NT2/D1 (cell line): ENCODE measurements around the gene MRTO4.
"Not testable (repeated sequence)": the region's sequence is repeated elsewhere in the genome, so short reads cannot be mapped to it uniquely, and the experiment has no call there.

Experiments used
- DNase-seq: peaks from one replicate; pipeline ENCODE4 v3.0.0-alpha.2; 2011; ENCODE audit warnings: low read depth, low spot score
- H3K27me3 ChIP-seq: 2 replicates; pipeline ENCODE4 v1.6.0; 2011; ENCODE audit warnings: mild to moderate bottlenecking; ENCODE audit not compliant: insufficient read length, insufficient read depth
- H3K36me3 ChIP-seq: 2 replicates; pipeline ENCODE4 v1.6.1; 2011; ENCODE audit warnings: mild to moderate bottlenecking, low read length, mixed read lengths; ENCODE audit not compliant: insufficient read depth, insufficient read length
- H3K4me1 ChIP-seq: 2 replicates; pipeline ENCODE4 v1.5.1; 2011; ENCODE audit not compliant: insufficient read depth, insufficient read length
- H3K4me3 ChIP-seq: 2 replicates; pipeline ENCODE4 v1.5.1; 2011; ENCODE audit warnings: low read depth; ENCODE audit not compliant: insufficient read length
- H3K9ac ChIP-seq: 2 replicates; pipeline ENCODE4 v1.6.0; 2011; ENCODE audit warnings: low read depth; ENCODE audit not compliant: insufficient read length
- H3K9me3 ChIP-seq: 2 replicates; pipeline ENCODE4 v1.5.1; 2011; ENCODE audit warnings: mild to moderate bottlenecking, low read length; ENCODE audit not compliant: insufficient read depth
- SUZ12 ChIP-seq: IDR thresholded peaks from 2 replicates; pipeline ENCODE4 v1.6.1; 2011; ENCODE audit not compliant: insufficient read length, insufficient read depth; ENCODE audit errors: extremely low read depth
- YY1 ChIP-seq: IDR thresholded peaks from 2 replicates; pipeline ENCODE4 v1.6.1; 2011; ENCODE audit not compliant: insufficient read length, insufficient read depth
- ZNF274 ChIP-seq: IDR thresholded peaks from 2 replicates; pipeline ENCODE4 v1.6.1; 2011; ENCODE audit warnings: mild to moderate bottlenecking, low read depth, low read length

MRTO4 gene

GRCh38 chr1:19257178-19257914 is 5.7 kb downstream of the MRTO4 start:
- TF ChIP-seq ZNF274, result no peak
- TF ChIP-seq SUZ12, result no peak
- TF ChIP-seq YY1, result no peak
- no peaks in the 10 kb centered on the region for H3K27me3 ChIP-seq
- no peak for DNase-seq
- no peak overlapping the region for H3K4me3 ChIP-seq
- no peaks in the 10 kb centered on the region for H3K9me3 ChIP-seq
- H3K4me1 ChIP-seq, result peaks cover 6% of the 10 kb centered on the region
- H3K36me3 ChIP-seq, result peaks cover 80% of the 10 kb centered on the region
- no peak overlapping the region for H3K9ac ChIP-seq

- Histone ChIP-seq H3K27me3 (no peaks in the 10 kb centered on the region), H3K9ac (no peak overlapping the region), H3K4me3 (no peak overlapping the region), H3K4me1 (peaks cover 3% of the 10 kb centered on the region), H3K9me3 (no peaks in the 10 kb centered on the region), H3K36me3 (peaks cover 72% of the 10 kb centered on the region)
- DNase-seq, result no peak
- TF ChIP-seq YY1, result no peak
- TF ChIP-seq SUZ12, result no peak
- no peak for TF ChIP-seq ZNF274
These were observed 6.7 kb downstream of the MRTO4 start for GRCh38 chr1:19258353-19258752.

- DNase-seq, result no peak
- Histone ChIP-seq H3K4me1 (no peaks in the 10 kb centered on the region), H3K9ac (no peak overlapping the region), H3K36me3 (peaks cover 52% of the 10 kb centered on the region), H3K4me3 (no peak overlapping the region), H3K9me3 (no peaks in the 10 kb centered on the region), H3K27me3 (no peaks in the 10 kb centered on the region)
- TF ChIP-seq ZNF274 (no peak), YY1 (no peak), SUZ12 (no peak)
These were observed 8.9 kb downstream of the MRTO4 start for GRCh38 chr1:19260211-19261138.

GRCh38 chr1:19262047-19262446 is 10.4 kb downstream of the MRTO4 start:
- Histone ChIP-seq H3K9ac (no peak overlapping the region), H3K36me3 (peaks cover 36% of the 10 kb centered on the region), H3K4me3 (no peak overlapping the region), H3K9me3 (no peaks in the 10 kb centered on the region), H3K4me1 (no peaks in the 10 kb centered on the region), H3K27me3 (no peaks in the 10 kb centered on the region)
- TF ChIP-seq SUZ12 (no peak), ZNF274 (no peak), YY1 (no peak)
- DNase-seq, result no peak

GRCh38 chr1:19262744-19263143 is 11.1 kb downstream of the MRTO4 start:
- H3K9ac ChIP-seq, result no peak overlapping the region
- TF ChIP-seq YY1, result no peak
- TF ChIP-seq SUZ12, result no peak
- TF ChIP-seq ZNF274, result no peak
- no peaks in the 10 kb centered on the region for H3K27me3 ChIP-seq
- H3K4me3 ChIP-seq, result no peak overlapping the region
- no peak for DNase-seq
- peaks cover 29% of the 10 kb centered on the region for H3K36me3 ChIP-seq
- no peaks in the 10 kb centered on the region for H3K4me1 ChIP-seq
- H3K9me3 ChIP-seq, result no peaks in the 10 kb centered on the region

GRCh38 chr1:19268445-19268844 is 16.8 kb downstream of the MRTO4 start:
- no peak for DNase-seq
- no peak overlapping the region for H3K4me3 ChIP-seq
- H3K27me3 ChIP-seq, result no peaks in the 10 kb centered on the region
- no peaks in the 10 kb centered on the region for H3K4me1 ChIP-seq
- H3K9ac ChIP-seq, result no peak overlapping the region
- H3K36me3 ChIP-seq, result no peaks in the 10 kb centered on the region
- TF ChIP-seq YY1, result no peak
- TF ChIP-seq ZNF274, result no peak
- no peak for TF ChIP-seq SUZ12
- H3K9me3 ChIP-seq, result no peaks in the 10 kb centered on the region

GRCh38 chr1:19269427-19270342 is 18.1 kb downstream of the MRTO4 start:
- H3K9me3 ChIP-seq, H3K36me3 ChIP-seq, H3K4me1 ChIP-seq, H3K27me3 ChIP-seq, H3K9ac ChIP-seq, H3K4me3 ChIP-seq, DNase-seq: not testable (repeated sequence)

GRCh38 chr1:19270343-19270730 is 18.7 kb downstream of the MRTO4 start:
- not testable (repeated sequence) for H3K9ac ChIP-seq, DNase-seq

More at GRCh38 chr1:19270343-19270730, 18.7 kb downstream of the MRTO4 start:
- H3K4me3 ChIP-seq, H3K27me3 ChIP-seq, H3K4me1 ChIP-seq, H3K9me3 ChIP-seq, H3K36me3 ChIP-seq: not testable (repeated sequence)
